GM18909 (cell line): ENCODE data around the gene P2RY11.

Experiments used
- ATAC-seq: cut with Tn5 transposase; IDR thresholded peaks from one replicate; pipeline ENCODE4 v1.9.1; 2021; ENCODE audit warnings: mild to moderate bottlenecking; ENCODE audit not compliant: unreplicated experiment, poor library complexity

The P2RY11 gene

DNA sequence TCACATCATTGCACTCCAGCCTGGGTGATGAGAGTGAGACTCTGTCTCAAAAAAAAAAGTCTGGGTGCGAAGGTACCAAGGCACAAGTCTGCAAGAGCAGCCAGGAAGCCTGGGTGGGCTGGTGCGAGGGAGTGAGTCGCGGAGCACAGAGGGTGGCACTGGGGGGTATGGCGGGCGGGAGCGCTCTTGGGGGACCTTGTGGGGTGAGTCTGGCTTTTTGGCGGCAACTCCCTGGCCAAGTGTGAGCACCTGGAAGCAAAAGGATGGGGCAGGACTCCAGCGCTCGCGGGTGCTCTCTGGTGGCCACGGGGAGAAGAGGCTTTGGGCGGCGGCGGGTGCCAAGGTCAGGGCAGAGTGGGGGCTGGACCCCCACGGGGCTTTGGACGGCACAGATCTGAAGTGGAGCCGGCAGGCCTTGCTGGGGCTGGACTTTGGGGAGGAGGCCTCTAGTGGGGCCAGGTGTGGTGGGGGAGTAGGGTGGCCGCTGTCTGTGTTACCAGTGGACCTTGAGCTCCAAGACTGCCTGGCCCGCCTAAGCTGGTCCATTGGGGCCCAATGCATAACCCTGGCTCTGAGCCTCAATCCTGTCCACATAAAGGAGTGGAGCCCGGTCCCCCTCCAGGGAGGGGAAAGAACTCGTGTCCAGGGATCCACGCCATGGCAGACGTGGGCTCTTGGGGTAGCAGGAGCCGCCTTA is 1.6 kb downstream of the P2RY11 start:
- ATAC-seq: no peak

DNA sequence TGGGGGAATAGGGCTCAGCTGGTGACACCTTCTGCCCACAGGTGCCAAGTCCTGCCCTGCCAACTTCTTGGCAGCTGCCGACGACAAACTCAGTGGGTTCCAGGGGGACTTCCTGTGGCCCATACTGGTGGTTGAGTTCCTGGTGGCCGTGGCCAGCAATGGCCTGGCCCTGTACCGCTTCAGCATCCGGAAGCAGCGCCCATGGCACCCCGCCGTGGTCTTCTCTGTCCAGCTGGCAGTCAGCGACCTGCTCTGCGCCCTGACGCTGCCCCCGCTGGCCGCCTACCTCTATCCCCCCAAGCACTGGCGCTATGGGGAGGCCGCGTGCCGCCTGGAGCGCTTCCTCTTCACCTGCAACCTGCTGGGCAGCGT is 2.1 kb downstream of the P2RY11 start:
- ATAC-seq: no peak

DNA sequence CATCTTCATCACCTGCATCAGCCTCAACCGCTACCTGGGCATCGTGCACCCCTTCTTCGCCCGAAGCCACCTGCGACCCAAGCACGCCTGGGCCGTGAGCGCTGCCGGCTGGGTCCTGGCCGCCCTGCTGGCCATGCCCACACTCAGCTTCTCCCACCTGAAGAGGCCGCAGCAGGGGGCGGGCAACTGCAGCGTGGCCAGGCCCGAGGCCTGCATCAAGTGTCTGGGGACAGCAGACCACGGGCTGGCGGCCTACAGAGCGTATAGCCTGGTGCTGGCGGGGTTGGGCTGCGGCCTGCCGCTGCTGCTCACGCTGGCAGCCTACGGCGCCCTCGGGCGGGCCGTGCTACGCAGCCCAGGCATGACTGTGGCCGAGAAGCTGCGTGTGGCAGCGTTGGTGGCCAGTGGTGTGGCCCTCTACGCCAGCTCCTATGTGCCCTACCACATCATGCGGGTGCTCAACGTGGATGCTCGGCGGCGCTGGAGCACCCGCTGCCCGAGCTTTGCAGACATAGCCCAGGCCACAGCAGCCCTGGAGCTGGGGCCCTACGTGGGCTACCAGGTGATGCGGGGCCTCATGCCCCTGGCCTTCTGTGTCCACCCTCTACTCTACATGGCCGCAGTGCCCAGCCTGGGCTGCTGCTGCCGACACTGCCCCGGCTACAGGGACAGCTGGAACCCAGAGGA is 2.6 kb downstream of the P2RY11 start:
- ATAC-seq: no peak

DNA sequence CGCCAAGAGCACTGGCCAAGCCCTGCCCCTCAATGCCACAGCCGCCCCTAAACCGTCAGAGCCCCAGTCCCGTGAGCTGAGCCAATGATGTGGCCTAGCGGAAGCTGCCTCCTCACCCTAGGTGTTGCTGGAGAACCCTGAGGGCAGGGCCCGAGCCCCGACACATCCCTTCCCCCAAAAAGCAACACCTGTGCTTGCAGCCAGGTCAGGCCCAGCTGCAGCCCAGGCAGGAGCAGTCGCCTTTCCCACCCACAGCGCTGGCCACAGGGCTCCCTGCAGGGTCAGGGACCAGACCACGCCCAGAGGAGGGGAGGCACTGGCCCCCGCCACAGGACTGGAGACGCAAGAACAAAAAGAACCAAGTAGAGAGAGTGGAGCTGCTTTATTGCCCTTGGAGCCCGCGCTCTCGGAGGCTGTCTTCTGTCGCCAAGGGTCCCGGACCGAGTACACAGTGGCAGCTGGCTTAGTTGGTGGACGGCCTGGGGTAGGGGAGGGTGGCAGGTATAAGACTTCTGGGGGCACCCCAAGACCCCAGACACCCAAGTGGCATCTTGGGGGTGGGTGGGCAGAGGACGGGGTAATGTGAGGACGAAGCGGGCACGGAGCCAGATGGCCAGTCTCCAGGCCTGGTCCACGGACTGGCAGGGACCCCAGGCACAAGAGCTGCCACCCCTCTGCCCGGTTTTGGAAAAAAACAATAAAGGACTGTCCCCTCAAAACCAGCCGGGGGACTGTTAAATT is 3.3 kb downstream of the P2RY11 start:
- ATAC-seq: no peak

DNA sequence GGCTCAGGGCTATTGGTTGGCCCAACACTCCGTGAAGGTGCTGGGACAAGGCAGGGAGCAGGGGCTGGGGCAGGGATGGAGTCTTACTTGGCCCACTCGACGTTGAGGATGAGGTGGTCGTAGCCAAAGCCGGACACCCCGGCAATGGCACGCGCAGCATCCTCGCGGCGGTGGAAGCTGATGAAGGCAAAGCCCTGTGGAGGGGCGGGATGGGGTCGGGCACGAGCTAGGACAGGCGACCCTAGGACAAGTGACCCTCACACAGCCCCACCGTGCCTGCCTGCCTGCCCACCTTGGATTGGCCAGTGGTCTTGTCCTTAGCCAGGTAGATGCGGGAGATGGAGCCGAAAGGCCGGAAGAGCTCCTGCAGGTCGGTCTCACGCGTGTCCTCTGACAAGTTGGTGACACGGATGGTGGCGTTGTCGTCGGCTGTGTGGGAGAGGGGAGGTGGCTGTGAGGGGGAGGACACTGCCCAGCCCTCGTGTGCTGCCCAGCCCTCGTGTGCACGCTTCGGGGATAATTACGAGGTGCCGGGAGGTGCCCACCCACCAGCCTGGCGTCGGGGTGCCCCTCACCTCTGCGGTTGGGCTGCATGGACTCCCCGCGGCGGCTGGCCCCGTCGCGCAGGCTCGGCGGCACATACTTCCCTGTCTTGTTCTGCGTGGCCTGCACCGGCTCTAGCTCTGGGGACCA is 4.0 kb downstream of the P2RY11 start:
- ATAC-seq: no peak

DNA sequence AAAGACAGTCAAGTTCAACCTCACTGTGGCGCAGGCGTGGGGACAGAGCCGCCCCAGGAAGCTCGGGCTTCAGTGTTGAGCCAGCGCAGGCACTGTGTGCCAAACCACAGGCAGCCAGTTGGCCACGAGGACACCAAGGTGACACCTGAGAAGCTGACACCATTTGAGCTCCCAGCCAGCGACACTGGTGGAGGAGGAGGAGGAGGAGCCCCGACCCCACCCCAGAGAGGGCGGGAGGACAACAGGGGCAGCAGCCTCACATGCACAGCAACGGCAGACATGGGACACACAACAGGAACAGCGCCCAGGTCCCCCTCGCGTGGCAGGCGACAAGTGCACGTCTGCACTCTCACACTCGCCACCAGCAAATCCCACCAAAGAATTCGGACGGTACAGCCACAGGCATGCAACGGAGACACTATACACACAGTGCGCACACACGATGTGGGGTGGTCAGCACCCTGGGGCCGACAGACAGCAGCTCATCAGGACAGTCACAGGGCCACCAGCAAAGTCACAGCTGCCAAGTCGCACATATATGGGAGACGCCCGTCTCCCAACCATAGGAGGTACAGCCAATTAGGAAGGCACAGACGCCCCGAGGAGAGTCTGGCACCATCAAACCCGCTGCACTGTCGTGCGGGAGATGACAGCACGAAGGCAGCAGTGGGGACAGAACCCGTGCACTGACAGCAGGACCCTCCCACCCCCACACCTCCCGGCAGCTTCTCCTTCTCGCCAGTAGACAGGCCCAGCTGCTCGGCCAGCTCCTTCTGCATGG is 4.8 kb downstream of the P2RY11 start:
- ATAC-seq: no peak

DNA sequence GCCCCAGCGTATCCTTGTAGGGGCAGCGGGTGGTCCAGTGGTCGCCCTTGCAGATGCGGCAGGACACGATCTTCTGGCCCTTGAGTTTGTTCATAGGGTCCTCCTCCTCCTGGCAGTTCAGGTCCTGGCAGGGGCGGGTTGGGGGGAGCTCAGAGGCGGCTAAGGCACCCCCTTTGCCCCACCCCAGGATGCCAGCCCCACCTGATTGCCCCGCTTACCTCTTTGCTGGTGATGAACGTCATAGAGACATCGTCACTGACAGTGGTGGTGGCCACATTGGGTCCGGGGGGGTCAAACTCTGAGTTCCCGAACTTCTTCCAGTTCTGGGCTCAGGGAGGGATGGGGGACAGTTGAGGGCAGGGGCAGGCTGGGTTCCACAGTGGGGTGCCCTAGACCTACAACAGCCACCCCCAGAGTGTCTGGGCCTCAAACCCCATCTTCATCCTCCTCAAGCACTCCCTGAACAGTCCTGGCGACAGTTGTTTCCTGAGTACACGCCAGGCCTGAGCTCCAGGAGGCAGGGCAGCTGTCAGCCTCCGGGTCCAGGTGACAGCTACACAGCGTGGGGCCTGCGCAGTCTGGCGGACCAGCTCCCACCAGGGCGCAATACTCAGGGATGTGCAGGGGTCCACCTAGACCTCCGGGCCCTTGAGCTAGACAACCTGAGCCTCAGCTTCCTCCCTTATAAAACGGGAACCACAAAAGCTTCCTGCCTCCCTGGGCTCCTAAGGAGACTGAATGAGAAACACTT is 5.5 kb downstream of the P2RY11 start:
- ATAC-seq: no peak

DNA sequence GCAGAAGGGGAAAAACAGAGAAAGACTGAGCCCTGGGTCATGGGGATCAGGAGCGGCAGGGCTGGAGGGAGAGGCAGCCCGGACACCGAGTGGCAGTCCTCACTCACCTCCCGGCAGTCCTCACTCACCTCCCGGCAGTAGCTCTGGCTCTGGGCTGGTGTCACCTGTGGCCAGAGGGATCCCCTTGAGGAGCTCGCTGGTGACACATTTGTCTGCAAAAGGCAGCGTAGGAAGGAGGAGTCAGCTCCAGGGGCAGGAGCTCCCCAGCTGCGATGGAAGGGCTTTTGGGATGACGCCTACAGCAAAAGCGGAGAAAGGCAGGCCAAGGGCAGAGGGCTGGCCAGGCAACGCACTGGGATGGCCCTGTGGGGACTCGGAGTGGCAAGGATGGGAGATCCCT is 7.5 kb downstream of the P2RY11 start:
- ATAC-seq: no peak

DNA sequence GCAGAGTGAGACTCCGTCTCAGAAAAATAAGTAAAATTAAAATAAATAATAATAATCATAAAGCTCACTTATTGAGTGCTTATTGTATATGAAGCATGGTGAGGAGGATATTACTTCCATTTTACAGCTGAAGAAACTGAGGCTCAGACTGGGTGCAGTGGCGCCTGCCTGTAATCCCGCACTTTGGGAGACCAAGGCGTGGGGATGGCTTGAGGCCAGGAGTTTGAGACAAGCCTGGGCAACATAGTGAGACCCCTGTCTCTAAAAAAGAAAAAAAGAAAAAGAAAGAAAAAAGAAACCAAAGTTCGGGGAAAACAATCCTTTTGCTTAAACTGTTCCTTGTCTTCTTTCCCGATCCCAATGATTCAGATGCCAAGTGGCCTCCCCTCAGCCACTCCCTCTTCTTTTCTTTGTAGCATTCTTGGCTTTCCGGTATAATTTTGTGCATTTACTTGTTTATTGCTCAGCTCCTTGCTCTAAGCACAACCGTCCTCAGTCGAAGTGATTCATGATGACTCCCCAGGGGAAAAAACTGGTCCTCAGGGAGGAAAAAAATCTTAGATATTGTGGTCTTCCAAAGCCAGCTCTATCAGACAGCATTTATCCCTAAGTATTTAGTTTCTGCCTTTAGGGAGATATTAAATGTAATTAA is 9.2 kb downstream of the P2RY11 start:
- no peak for ATAC-seq

DNA sequence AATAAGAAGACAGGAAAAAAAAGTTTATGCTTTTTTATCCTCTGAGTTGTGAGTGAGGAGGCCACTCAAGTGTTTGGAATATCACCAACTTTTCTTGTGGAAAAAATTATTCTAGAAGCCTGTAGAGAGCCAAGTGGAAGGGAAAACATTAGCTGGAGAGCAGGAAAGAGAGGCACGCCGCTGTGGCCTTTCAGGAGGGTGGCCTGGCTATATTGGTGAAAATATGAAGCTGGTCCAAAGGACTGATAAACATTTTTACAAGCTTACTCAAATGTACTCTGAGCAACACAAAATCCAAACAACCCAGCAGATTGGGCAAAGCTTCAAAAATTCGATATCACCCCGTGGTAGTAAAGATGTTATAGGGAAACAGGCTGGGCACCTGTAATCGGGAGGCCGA is 10.6 kb downstream of the P2RY11 start:
- no peak for ATAC-seq

DNA sequence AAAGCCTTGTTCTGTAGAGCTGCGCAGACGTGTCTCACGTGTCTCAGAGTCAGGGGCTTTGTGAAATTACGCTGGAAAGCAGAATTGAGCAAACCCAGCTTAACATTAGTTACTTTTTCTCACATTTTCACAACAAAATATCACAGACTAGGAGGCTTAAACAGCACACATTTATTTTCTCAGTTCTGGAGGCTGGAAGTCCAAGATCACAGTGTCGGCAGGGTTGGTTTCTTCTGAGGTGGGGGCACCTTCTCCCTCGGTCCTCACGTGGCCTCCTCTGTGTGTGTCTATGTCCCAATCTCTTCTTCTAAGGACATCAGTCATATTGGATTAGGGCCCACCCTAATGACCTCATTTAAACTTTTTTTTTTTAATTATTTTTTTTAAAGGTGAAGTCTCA is 12.9 kb downstream of the P2RY11 start:
- ATAC-seq: no peak

DNA sequence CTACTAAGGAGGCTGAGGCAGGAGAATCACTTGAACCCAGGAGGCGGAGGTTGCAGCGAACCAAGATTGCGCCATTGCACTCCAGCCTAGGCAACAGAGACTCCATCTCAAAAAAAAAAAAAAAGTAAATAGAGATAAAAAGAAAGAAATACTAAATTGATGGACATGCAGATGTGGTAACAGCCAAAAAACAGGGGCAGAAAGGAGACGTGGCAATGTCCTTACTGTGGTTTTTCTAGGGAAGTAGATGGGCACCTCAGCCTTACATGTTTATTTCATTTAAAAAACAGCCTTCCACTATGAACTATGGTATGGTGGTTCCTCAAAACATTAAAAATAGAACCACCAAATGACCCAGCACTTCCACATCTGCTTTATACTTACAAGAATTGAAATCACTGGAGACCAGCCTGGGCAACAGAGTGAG is 14.7 kb downstream of the P2RY11 start:
- ATAC-seq: no peak

DNA sequence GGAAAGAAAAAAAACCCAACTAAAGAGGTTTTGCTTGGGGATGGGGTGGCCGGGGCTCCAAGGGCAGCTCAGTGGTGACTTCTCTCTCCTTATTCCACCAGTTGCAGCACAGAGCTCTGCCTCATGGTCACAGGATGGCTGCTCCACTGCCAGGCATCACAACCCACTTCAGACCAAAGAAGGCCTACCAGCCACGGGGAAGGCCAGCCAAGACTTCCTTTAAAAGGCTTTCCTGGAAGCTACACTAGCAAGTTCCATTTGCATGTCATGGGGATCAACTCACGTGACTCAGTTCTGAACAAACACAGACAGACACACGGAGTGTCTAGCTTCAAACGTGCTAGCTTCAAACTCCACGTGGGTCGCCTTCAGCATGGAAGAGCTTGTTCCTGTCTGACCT is 21.4 kb downstream of the P2RY11 start:
- no peak for ATAC-seq

DNA sequence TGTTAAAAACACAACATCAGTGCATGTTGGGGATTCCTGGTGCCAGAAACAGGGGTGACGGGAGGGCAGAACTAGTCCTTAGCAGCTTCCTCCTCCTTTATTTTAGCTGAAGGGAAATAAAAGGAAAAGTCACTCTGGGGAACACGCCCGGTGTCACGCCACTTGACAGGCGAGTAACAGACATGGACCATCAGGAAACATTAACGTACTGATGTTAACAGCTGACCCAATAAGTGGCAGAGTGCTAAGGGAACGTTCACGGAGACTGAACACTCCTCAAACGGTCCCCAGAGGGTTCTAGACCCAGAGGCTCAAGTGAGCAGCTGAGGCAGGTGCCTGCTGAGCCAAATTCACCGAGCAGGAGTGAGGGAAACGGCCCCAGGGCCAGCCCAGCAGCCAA is 22.1 kb downstream of the P2RY11 start:
- no peak for ATAC-seq

DNA sequence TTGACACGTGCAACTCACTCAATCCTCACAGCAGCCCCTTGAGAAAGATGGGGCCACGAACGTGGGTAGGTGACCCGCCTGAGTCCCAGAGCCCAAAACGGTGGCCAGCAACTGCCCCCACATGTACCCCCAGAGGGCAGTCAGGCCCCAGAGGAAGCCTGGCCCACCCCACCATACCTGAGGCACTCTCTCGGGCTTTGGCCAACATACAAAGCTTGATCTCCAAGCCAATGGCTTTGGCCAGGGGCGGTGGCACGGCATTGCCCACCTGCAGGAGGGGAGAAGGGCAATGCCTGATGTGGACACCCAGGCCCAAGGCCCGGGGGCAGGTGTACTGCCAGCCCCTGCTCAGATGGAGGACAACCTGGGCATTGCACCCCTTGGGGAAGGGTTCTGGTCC is 22.5 kb downstream of the P2RY11 start:
- no peak for ATAC-seq

DNA sequence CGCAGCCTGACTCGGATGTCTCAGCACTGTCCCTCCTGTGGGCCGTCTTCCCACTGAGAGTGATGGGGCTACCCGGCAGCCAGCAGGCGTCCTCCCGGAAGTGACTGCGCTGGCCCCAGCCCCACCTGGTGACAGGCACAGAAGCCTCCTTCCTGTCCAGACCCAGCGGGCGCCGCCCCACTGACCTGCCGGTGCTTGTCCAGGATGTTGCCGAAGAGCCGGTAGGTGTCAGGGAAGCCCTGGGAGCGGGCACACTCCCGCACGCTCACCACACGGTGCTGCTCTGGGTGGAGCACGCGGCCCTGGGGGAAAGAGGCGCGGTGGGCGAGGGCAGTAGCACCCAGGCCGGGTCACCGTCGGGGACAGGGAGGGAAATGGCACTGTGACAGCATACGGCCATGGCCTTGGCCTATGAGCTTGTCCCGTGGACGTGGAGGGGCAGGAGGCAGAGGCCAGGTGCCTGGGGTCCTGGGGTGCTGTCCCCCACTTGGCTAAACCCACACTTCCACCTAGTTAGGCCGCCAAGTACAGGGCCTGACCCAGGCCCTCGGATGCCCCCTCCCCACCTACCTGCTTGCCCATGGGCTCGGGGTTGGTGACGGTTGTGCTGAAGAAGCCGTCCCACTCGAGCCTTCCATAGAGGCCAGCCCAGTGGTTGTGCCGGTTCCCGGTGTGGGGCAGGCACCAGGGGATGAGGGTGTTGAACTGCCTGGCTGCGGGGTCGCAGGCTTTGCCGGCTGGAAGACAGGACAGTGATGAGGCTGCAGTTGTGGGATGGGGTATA is 24.2 kb downstream of the P2RY11 start:
- ATAC-seq: no peak

DNA sequence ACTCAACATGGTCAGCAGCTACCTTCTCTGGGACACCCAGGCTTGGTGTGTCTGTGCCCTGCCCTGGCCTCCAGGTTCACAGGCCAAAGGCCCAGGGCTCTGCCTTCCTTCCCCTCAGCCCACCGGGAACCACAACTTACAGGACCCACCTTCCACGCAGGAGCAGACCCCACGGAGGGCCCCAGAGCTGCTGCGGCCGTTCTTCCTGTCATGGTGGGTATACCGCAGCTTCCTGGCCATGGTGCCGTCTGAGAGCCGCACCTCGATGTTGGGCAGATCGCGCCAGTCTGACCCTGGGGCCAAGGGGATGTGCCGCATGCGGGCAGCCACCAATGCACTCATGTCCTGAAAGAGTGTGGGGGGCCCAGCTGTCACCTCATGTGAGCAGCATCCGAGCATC is 25.4 kb downstream of the P2RY11 start:
- ATAC-seq: no peak
